Stimulated activated naive CD8-positive, alpha-beta T cell treated with anti-CD3 and anti-CD28 coated beads, Interleukin-15, Interleukin-2, amounts not matched to agents 100 U/mL and 50 U/mL, for 24 hours (primary cell): Measurements from ENCODE around the gene TBCA.

Experiments
- ATAC-seq: fragments of 150-1000 bp; cut with Tn5 transposase; one replicate; pipeline ENCODE4 v1.10.0; 2021
- DNase-seq: peaks from one replicate; pipeline ENCODE4 v3.0.0; 2021

TBCA gene

DNA sequence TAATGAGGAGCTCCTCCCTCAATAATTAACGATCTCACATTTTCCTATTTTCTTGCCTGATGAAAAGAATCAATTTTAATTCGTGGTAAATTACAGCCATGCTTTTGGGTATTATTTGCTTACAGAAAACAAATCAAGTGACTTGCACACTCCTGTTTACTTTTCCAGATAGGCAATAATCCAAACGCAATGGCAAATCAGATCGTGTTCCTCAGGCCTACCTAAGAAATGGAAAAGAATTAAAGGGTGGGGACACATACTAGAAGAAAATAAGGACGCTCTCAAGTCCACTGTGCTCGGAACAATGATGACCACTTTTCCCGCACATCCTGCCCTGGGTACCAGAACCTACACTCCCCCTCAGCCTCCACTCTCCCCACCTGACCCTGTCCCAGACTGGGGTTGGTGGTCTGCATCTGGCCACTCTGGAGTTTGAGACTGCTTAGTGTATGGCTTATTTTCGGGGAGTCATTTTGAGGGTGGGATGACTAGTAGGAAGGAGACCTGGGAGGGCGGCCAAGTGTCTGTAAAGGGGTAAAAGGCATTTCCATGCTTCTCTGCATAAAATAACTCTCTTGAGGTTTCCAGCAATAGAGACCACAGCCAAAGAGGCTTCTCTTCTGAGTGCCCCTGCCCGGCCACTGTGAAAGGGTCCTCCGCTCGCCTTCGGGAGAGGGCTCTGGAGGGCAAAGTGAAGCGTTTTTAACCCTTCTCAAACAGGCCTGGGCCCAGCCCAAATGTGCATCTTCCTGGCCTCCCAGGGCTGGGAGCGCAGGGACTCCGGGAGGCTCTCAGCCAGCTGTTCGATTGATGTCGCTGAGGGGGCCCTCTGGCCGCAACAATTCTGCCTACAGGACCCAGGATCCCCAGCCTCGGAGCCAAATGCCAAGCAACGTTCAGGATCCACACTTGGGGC is 133.1 kb downstream of the TBCA start:
- ATAC-seq (no peak), DNase-seq (peak; percentile 6)

DNA sequence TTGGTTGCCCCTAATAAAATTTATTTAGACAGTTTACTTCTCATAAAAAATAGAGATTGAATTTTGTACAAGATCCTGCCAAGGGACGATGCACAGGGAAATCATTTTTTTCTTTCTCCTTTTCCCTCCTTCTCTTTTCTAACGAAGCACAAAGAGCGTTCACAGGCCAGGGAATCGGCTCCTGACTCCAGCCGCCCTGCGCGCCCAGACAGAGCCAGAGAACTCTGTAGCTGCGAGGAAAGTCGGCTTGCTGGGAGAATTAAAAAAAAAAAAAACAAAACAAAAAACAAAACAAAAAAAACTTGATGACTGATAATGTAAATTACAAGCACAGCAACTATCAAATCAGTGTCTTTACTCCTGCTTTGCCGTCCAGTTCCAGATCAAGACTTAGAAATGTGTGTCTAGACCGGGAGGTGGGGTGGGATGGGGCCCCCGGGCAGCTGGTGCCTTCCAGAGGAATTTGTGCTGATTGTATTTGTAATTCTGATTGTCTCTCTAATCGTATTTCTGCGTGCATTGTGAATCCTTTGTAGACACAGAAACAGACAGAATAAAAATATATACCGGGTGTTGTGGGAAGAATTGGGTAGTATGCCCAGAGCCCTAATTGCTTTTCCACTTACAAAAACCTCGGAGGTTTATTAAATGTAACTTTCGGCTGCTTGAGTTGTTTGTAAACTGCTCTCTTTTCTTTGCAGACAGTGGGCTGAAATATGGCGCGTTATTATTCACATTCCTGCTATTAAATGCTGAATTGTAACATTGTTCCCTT is 134.0 kb downstream of the TBCA start:
- DNase-seq (no peak), ATAC-seq (no peak)

DNA sequence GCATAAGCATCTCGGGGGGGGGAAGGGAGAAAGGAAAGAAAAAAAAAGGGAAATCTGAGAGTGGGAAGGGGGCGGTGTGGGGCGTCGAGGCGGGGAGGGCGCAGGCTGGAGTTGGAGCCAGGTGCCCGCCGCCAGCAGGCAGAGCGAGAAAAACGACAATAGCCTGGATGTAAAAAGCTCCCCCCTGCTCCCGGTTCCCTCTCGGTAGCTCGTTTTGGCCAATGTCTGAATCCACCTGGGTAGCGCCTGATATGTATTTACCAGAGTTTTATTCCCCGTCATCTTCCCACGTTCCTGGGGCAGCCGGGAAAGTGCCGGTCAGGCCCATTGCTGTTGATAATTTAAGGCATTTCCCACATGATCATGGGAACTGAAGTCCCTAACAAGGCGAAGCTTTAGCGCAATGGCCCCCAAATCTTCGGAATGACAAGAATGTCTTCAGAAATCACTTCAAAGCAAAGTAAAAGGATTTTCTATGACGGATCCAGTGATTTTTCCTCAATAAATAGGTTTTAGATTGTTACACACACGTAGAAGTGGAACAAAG is 134.7 kb downstream of the TBCA start:
- no peak for DNase-seq
- ATAC-seq, result no peak
